Activated effector memory CD4-positive, alpha-beta T cell treated with Interleukin-2 at 50 U/mL for 16 hours (primary cell): ENCODE measurements around the gene TTC39C.
"Not testable (repeated sequence)": the region's sequence is repeated elsewhere in the genome, so short reads cannot be mapped to it uniquely, and the experiment has no call there.

Experiments used
- DNase-seq: peaks from one replicate; pipeline ENCODE4 v3.0.0-alpha.2; 2020

Gene TTC39C

GRCh38 chr18:24138789-24139616 lies 124.4 kb downstream of the TTC39C start, which contains the start of gene CABYR:
Gene CABYR (plus strand): TSS chr18:24139062. CDS start chr18:24143115, 4,053 bp downstream.
- DNase-seq = peak; percentile 65

GRCh38 chr18:24140697-24141096 lies 126.1 kb downstream of the TTC39C start:
- DNase-seq = no peak

GRCh38 chr18:24142376-24142775 lies 127.8 kb downstream of the TTC39C start:
- no peak for DNase-seq

- DNase-seq = not testable (repeated sequence)
Measured at GRCh38 chr18:24149591-24149990, 135.0 kb downstream of the TTC39C start.

- DNase-seq = no peak
Measured at GRCh38 chr18:24153397-24153796, 138.8 kb downstream of the TTC39C start.

GRCh38 chr18:24157855-24158254 lies 143.3 kb downstream of the TTC39C start:
- no peak for DNase-seq

GRCh38 chr18:24160086-24160485 lies 145.5 kb downstream of the TTC39C start:
- no peak for DNase-seq

GRCh38 chr18:24161304-24161703 lies 146.8 kb downstream of the TTC39C start:
- DNase-seq = no peak

- no peak for DNase-seq
Measured at GRCh38 chr18:24168496-24168895, 153.9 kb downstream of the TTC39C start.

- DNase-seq = no peak
Measured at GRCh38 chr18:24170360-24170759, 155.8 kb downstream of the TTC39C start.

GRCh38 chr18:24173997-24174396 lies 159.4 kb downstream of the TTC39C start:
- no peak for DNase-seq

GRCh38 chr18:24176727-24177416 lies 162.3 kb downstream of the TTC39C start:
- DNase-seq = no peak

- DNase-seq = no peak
Measured at GRCh38 chr18:24177499-24178133, 163.1 kb downstream of the TTC39C start.

GRCh38 chr18:24180048-24180447 lies 165.5 kb downstream of the TTC39C start:
- DNase-seq = no peak

GRCh38 chr18:24181806-24182205 lies 167.3 kb downstream of the TTC39C start:
- DNase-seq = no peak
